IMR-90 (cell line): ENCODE data around the gene BAIAP2L1. TPM values are rescaled to one million over a fixed set of nuclear protein-coding genes. Genes with fewer than 3 reads are reported as not detected.

Source experiments
- ATAC-seq: fragments of 200-7000 bp; cut with Tn5 transposase; 2 replicates; pipeline ENCODE4 v1.9.1; 2020; ENCODE audit warnings: low read depth, mild to moderate bottlenecking, moderate library complexity
- BruUV-seq: library from RNA; stranded (reverse); fragments of 400-500 nt; replicated peaks from 2 replicates; lab custom pipeline; 2021; lab: Mats Ljungman, UMichigan
- CTCF ChIA-PET: fragments of 300-600 bp; formaldehyde crosslinking; extraction: SDS; loops from one replicate; lab custom pipeline; 2021; ENCODE audit warnings: antibody characterized with exemption; lab: Yijun Ruan, JAX
- POLR2A ChIA-PET: fragments of 300-600 bp; sonication (Branson Sonifier 250); formaldehyde crosslinking; loops from one replicate; lab custom pipeline; 2022; ENCODE audit warnings: antibody characterized with exemption; ENCODE audit not compliant: unreplicated experiment; lab: Charles Lee
- DNase-seq: peaks from one replicate; pipeline ENCODE4 v3.0.0; 2013
- H2AFZ ChIP-seq: replicated peaks from 2 replicates; pipeline ENCODE3; 2013; ENCODE audit warnings: low read length, mild to moderate bottlenecking; ENCODE audit not compliant: poor library complexity
- H2AK5ac ChIP-seq: 2 replicates; pipeline ENCODE4 v1.6.1; 2013; ENCODE audit warnings: low read depth, low read length, inconsistent platforms
- H2AK9ac ChIP-seq: replicated peaks from 2 replicates; pipeline ENCODE3; 2013; ENCODE audit warnings: mild to moderate bottlenecking, low read depth, low read length, moderate library complexity; ENCODE audit not compliant: poor library complexity
- H2BK120ac ChIP-seq: 2 replicates; pipeline ENCODE4 v1.6.1; 2013; ENCODE audit warnings: low read depth, low read length, inconsistent platforms
- H2BK15ac ChIP-seq: 3 replicates; pipeline ENCODE4 v1.6.1; 2013; ENCODE audit warnings: low read depth, low read length, inconsistent platforms
- H2BK20ac ChIP-seq: 2 replicates; pipeline ENCODE4 v1.6.1; 2013; ENCODE audit warnings: low read depth, mild to moderate bottlenecking, inconsistent platforms, low read length, moderate library complexity
- H2BK5ac ChIP-seq: 2 replicates; pipeline ENCODE4 v1.6.1; 2013; ENCODE audit warnings: mild to moderate bottlenecking, low read depth, low read length, inconsistent platforms; ENCODE audit not compliant: poor library complexity, severe bottlenecking
- H3K14ac ChIP-seq: replicated peaks from 2 replicates; pipeline ENCODE4 v1.6.1; 2013; ENCODE audit warnings: low read depth, low read length, inconsistent platforms
- H3K18ac ChIP-seq: 2 replicates; pipeline ENCODE4 v1.6.1; 2013; ENCODE audit warnings: low read depth, low read length, control low read depth
- H3K23ac ChIP-seq: 2 replicates; pipeline ENCODE4 v1.6.1; 2013; ENCODE audit warnings: low read depth, low read length, inconsistent platforms
- H3K27ac ChIP-seq: 2 replicates; pipeline ENCODE4 v1.5.1; 2013; ENCODE audit warnings: mild to moderate bottlenecking, control low read depth, low read length; ENCODE audit not compliant: insufficient read depth
- H3K27me3 ChIP-seq: 2 replicates; pipeline ENCODE4 v1.6.1; 2013; ENCODE audit warnings: low read length; ENCODE audit not compliant: control insufficient read depth, insufficient read depth
- H3K36me3 ChIP-seq: 2 replicates; pipeline ENCODE4 v1.6.1; 2013; ENCODE audit warnings: low read length, mixed read lengths; ENCODE audit not compliant: control insufficient read depth, insufficient read depth
- H3K4ac ChIP-seq: 2 replicates; pipeline ENCODE4 v1.6.1; 2013; ENCODE audit warnings: low read depth, low read length, inconsistent platforms
- H3K4me1 ChIP-seq: 2 replicates; pipeline ENCODE4 v1.6.1; 2013; ENCODE audit warnings: low read length, mixed read lengths; ENCODE audit not compliant: control insufficient read depth, insufficient read depth
- H3K4me2 ChIP-seq: 2 replicates; pipeline ENCODE4 v1.6.1; 2013; ENCODE audit warnings: low read depth, mild to moderate bottlenecking, control low read depth, low read length, moderate library complexity
- H3K4me3 ChIP-seq: 2 replicates; pipeline ENCODE4 v1.5.1; 2013; ENCODE audit warnings: low read depth, mild to moderate bottlenecking, control low read depth, low read length, moderate library complexity; ENCODE audit not compliant: insufficient read depth
- H3K56ac ChIP-seq: 2 replicates; pipeline ENCODE4 v1.6.1; 2013; ENCODE audit warnings: low read length, inconsistent platforms; ENCODE audit not compliant: insufficient read depth; ENCODE audit errors: extremely low read depth
- H3K79me1 ChIP-seq, 2 experiments: 2 replicates each; pipeline ENCODE4 v1.6.1; 2013; ENCODE audit warnings: low read length in 2 of 2, inconsistent platforms in 1 of 2, low read depth in 1 of 2
- H3K9ac ChIP-seq: 2 replicates; pipeline ENCODE4 v1.6.1; 2013; ENCODE audit warnings: low read depth, low read length, control low read depth
- H3K9me1 ChIP-seq: 2 replicates; pipeline ENCODE4 v1.6.1; 2013; ENCODE audit warnings: low read length, inconsistent platforms; ENCODE audit not compliant: insufficient read depth
- H3K9me3 ChIP-seq: 2 replicates; pipeline ENCODE4 v1.6.1; 2013; ENCODE audit warnings: low read length; ENCODE audit not compliant: control insufficient read depth, insufficient read depth
- H4K20me1 ChIP-seq: 2 replicates; pipeline ENCODE4 v1.6.1; 2013; ENCODE audit warnings: low read length, inconsistent platforms; ENCODE audit not compliant: insufficient read depth
- H4K5ac ChIP-seq: 2 replicates; pipeline ENCODE4 v1.6.1; 2013; ENCODE audit warnings: mild to moderate bottlenecking, low read depth, low read length, control low read depth
- H4K8ac ChIP-seq, 2 experiments: 2 replicates each; pipeline ENCODE4 v1.6.1; 2013; ENCODE audit warnings: low read depth in 2 of 2, low read length in 2 of 2, control low read depth in 1 of 2, inconsistent platforms in 1 of 2
- H4K91ac ChIP-seq: 2 replicates; pipeline ENCODE4 v1.6.1; 2013; ENCODE audit warnings: low read depth, low read length, inconsistent platforms; ENCODE audit not compliant: insufficient read depth
- BHLHE40 ChIP-seq: fragments of 150-350 bp; IDR thresholded peaks from 2 replicates; pipeline ENCODE4 v1.6.1; 2016; ENCODE audit warnings: mild to moderate bottlenecking, low read depth, low read length
- CEBPB ChIP-seq: IDR thresholded peaks from 2 replicates; pipeline ENCODE4 v1.6.1; 2012; ENCODE audit warnings: low read depth, low read length, improper control_type of control experiment
- CHD1 ChIP-seq: IDR thresholded peaks from 2 replicates; pipeline ENCODE4 v1.6.1; 2012; ENCODE audit warnings: low read depth, low read length, improper control_type of control experiment
- FOS ChIP-seq: fragments of 150-350 bp; IDR thresholded peaks from 2 replicates; pipeline ENCODE4 v1.6.1; 2016; ENCODE audit warnings: low read depth, low read length
- MAFK ChIP-seq: IDR thresholded peaks from 2 replicates; pipeline ENCODE4 v1.6.1; 2012; ENCODE audit warnings: low read depth, low read length, improper control_type of control experiment
- MAZ ChIP-seq: IDR thresholded peaks from 2 replicates; pipeline ENCODE4 v1.6.1; 2012; ENCODE audit warnings: low read depth, mild to moderate bottlenecking, low read length, improper control_type of control experiment, moderate library complexity, borderline replicate concordance
- MXI1 ChIP-seq: IDR thresholded peaks from 2 replicates; pipeline ENCODE4 v1.6.1; 2012; ENCODE audit warnings: low read depth, mild to moderate bottlenecking, low read length, moderate library complexity, borderline replicate concordance
- NFE2L2 ChIP-seq: fragments of 150-350 bp; IDR thresholded peaks from 2 replicates; pipeline ENCODE4 v1.6.1; 2016; ENCODE audit warnings: low read depth, mild to moderate bottlenecking, low read length
- POLR2A ChIP-seq: IDR thresholded peaks from 2 replicates; pipeline ENCODE4 v1.6.1; 2012; ENCODE audit warnings: mild to moderate bottlenecking, low read depth, low read length
- RAD21 ChIP-seq: IDR thresholded peaks from 2 replicates; pipeline ENCODE4 v1.6.1; 2012; ENCODE audit warnings: low read length, improper control_type of control experiment
- RCOR1 ChIP-seq: IDR thresholded peaks from 2 replicates; pipeline ENCODE4 v1.6.1; 2012; ENCODE audit warnings: mild to moderate bottlenecking, low read length, improper control_type of control experiment; ENCODE audit not compliant: insufficient replicate concordance
- RFX5 ChIP-seq: IDR thresholded peaks from 2 replicates; pipeline ENCODE4 v1.8.0; 2012; ENCODE audit warnings: low read depth, mild to moderate bottlenecking, low read length, moderate library complexity
- SMC3 ChIP-seq: fragments of 150-350 bp; IDR thresholded peaks from 2 replicates; pipeline ENCODE4 v1.6.1; 2016; ENCODE audit warnings: low read depth, mild to moderate bottlenecking, antibody characterized with exemption, low read length, moderate library complexity
- WGBS, 2 experiments: methylation state at CpG; one replicate each; pipeline versions ENCODE4 v1.1.5 to v1.1.7; 2013; ENCODE audit warnings: missing lambda C conversion rate in 2 of 2; ENCODE audit not compliant: insufficient read length in 1 of 2; ENCODE audit errors: extremely low coverage in 2 of 2; 5-methylcytosine and 5-hydroxymethylcytosine counted together
- dilution Hi-C: fragments of 300-500 bp; cut with HindIII; formaldehyde crosslinking; loops from one replicate; pipeline ENCODE4 v1.14.3; 2018; ENCODE audit warnings: low sequenced_read_pairs; ENCODE audit not compliant: unreplicated experiment
- in situ Hi-C: fragments of 300-500 bp; cut with MboI; formaldehyde crosslinking; loops from 3 replicates; pipeline ENCODE4 v1.14.3; 2019; ENCODE audit warnings: low sequenced_read_pairs, inconsistent platforms, mixed read lengths
- intact Hi-C: fragments of 100-400 bp; cut with micrococcal nuclease; formaldehyde crosslinking; loops from 2 replicates; pipeline ENCODE4 v1.10.0; 2022
- polyA plus RNA-seq, 3 experiments: library from polyadenylated mRNA; depleted of rRNA; stranded (reverse); fragments of >200 nt; gene quantifications; 2 replicates each; pipeline ENCODE4 v1.2.3, GENCODE V29; 2012; ENCODE audit warnings: low replicate concordance in 1 of 3
- total RNA-seq: library from RNA; depleted of rRNA; stranded (reverse); fragments of >200 nt; gene quantifications from 2 replicates; pipeline ENCODE4 v1.2.3, GENCODE V29; 2012
- TF ChIP-seq, protein P1 (sequence below): conservative IDR thresholded peaks from 2 replicates; pipeline ENCODE4 v1.5.1; 2012; ENCODE audit warnings: mild to moderate bottlenecking, low read depth, low read length, improper control_type of control experiment
- TF ChIP-seq, protein P2 (sequence below): fragments of 150-350 bp; IDR thresholded peaks from 2 replicates; pipeline ENCODE4 v1.6.1; 2017; ENCODE audit warnings: mild to moderate bottlenecking, antibody characterized with exemption, low read length, low read depth
- TF ChIP-seq, protein P3 (sequence below): fragments of 150-350 bp; IDR thresholded peaks from 2 replicates; pipeline ENCODE4 v1.6.1; 2016; ENCODE audit warnings: low read depth, mild to moderate bottlenecking, low read length, moderate library complexity, borderline replicate concordance

BAIAP2L1 gene
- total and polyA plus RNA-seq, 2 of the 4 experiments (the other 2 are of a cell fraction): 2.2 to 6.0 TPM

DNA sequence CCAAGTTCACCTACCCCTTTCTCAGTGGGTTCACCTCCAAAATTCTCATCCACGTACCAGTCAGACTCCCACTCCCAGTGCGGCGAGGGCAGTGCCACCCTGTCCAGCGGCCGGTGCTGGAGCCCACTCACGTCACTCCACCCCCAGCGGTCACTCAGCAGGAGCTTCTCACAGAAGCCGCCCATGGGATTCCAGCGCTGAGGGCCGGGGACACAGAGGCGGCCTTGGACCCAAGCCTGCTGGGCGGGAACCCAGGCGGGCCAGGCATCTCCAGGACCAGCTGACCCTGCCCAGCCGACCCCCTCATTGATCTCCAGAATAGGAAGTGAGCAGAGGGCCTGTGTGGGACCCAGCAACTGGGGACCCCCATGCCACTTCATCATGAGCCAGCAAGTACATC lies 156.0 kb downstream of the BAIAP2L1 start:
- dilution Hi-C loops: no loop called here

More for the DNA sequence above, 156.0 kb downstream of the BAIAP2L1 start:
- H3K4me2 ChIP-seq: no peak overlapping the region
- no peak overlapping the region for H2BK15ac ChIP-seq
- no peak overlapping the region for H2AFZ ChIP-seq
- 0 out of 2 replicates have a peak, but pooled peaks cover 2% of the 10 kb centered on the region for H3K9me1 ChIP-seq
- no peak overlapping the region for H3K18ac ChIP-seq
- ATAC-seq (no peak), DNase-seq (no peak)
- peaks cover 17% of the 10 kb centered on the region for H3K36me3 ChIP-seq
- H4K5ac ChIP-seq: no peak overlapping the region
- POLR2A ChIA-PET: no interaction called here
- no peak overlapping the region for H3K56ac ChIP-seq
- no peak overlapping the region for H3K4ac ChIP-seq
- H3K9ac ChIP-seq: no peak overlapping the region
- 94% methylated on average over 6 of the region's 14 CpGs; no CpG with 5 or more reads in 1 of the 2 experiments for WGBS, 2 experiments
- H4K8ac ChIP-seq: no peak overlapping the region
- TF ChIP-seq POLR2A (no peak), SMC3 (no peak), BHLHE40 (no peak), MXI1 (no peak), FOS (no peak), NFE2L2 (no peak), MAZ (no peak), RAD21 (no peak), RCOR1 (no peak), RFX5 (no peak), CEBPB (no peak), CHD1 (no peak), MAFK (no peak)
- TF ChIP-seq, protein P1, sequence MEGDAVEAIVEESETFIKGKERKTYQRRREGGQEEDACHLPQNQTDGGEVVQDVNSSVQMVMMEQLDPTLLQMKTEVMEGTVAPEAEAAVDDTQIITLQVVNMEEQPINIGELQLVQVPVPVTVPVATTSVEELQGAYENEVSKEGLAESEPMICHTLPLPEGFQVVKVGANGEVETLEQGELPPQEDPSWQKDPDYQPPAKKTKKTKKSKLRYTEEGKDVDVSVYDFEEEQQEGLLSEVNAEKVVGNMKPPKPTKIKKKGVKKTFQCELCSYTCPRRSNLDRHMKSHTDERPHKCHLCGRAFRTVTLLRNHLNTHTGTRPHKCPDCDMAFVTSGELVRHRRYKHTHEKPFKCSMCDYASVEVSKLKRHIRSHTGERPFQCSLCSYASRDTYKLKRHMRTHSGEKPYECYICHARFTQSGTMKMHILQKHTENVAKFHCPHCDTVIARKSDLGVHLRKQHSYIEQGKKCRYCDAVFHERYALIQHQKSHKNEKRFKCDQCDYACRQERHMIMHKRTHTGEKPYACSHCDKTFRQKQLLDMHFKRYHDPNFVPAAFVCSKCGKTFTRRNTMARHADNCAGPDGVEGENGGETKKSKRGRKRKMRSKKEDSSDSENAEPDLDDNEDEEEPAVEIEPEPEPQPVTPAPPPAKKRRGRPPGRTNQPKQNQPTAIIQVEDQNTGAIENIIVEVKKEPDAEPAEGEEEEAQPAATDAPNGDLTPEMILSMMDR: no peak
- TF ChIP-seq, protein P2, sequence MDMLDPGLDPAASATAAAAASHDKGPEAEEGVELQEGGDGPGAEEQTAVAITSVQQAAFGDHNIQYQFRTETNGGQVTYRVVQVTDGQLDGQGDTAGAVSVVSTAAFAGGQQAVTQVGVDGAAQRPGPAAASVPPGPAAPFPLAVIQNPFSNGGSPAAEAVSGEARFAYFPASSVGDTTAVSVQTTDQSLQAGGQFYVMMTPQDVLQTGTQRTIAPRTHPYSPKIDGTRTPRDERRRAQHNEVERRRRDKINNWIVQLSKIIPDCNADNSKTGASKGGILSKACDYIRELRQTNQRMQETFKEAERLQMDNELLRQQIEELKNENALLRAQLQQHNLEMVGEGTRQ: no peak
- TF ChIP-seq, protein P3, sequence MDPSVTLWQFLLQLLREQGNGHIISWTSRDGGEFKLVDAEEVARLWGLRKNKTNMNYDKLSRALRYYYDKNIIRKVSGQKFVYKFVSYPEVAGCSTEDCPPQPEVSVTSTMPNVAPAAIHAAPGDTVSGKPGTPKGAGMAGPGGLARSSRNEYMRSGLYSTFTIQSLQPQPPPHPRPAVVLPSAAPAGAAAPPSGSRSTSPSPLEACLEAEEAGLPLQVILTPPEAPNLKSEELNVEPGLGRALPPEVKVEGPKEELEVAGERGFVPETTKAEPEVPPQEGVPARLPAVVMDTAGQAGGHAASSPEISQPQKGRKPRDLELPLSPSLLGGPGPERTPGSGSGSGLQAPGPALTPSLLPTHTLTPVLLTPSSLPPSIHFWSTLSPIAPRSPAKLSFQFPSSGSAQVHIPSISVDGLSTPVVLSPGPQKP: no peak
- H3K4me3 ChIP-seq: no peak overlapping the region
- H3K79me1 ChIP-seq: peaks cover 5 to 8% of the 10 kb centered on the region in 2 experiments; a peak in 3 of 4 replicates
- no peak overlapping the region for H2BK20ac ChIP-seq
- no peak overlapping the region for H3K23ac ChIP-seq
- H2AK9ac ChIP-seq: no peak overlapping the region
- CTCF ChIA-PET: no interaction called here
- BruUV-seq: no TSS peak
- no peak overlapping the region for H3K14ac ChIP-seq
- no peaks in the 10 kb centered on the region for H3K27me3 ChIP-seq
- H2AK5ac ChIP-seq: no peak overlapping the region
- intact Hi-C loops: no loop called here
- no peak overlapping the region for H3K27ac ChIP-seq
- in situ Hi-C loops: no loop called here
- H3K9me3 ChIP-seq: no peaks in the 10 kb centered on the region
- H3K4me1 ChIP-seq: no peaks in the 10 kb centered on the region
- H4K20me1 ChIP-seq: no peaks in the 10 kb centered on the region
- no peak overlapping the region for H4K91ac ChIP-seq
- no peak overlapping the region for H2BK5ac ChIP-seq
- no peak overlapping the region for H2BK120ac ChIP-seq
